Small intestine (tissue), 16 donors: Measurements from ENCODE around the gene MXI1. TPM values are rescaled to one million over a fixed set of nuclear protein-coding genes. Genes with fewer than 3 reads are reported as not detected.

Experiments
- DNase-seq, 2 donors: peaks; one replicate each; pipeline versions ENCODE4 v3.0.0 to v3.0.0-alpha.2; 2013
- FAIRE-seq: peaks from 2 replicates; lab custom pipeline; 2012; peaks lifted over from hg19 to GRCh38; lab: Jason Lieb, UNC
- H3K27ac ChIP-seq, 3 donors: one replicate each; pipeline ENCODE4 v1.5.1; 2013; ENCODE audit warnings: low read length in 2 of 3, mild to moderate bottlenecking in 2 of 3, control low read depth in 1 of 3, inconsistent platforms in 1 of 3, low read depth in 1 of 3, moderate library complexity in 1 of 3
- H3K27me3 ChIP-seq, 3 donors: one replicate each; pipeline ENCODE4 v1.6.1; 2013; ENCODE audit warnings: low read length in 3 of 3, inconsistent platforms in 1 of 3; ENCODE audit not compliant: control insufficient read depth in 3 of 3, insufficient read depth in 3 of 3
- H3K36me3 ChIP-seq, 3 donors: one replicate each; pipeline ENCODE4 v1.6.1; 2013; ENCODE audit warnings: low read length in 3 of 3, inconsistent platforms in 1 of 3, low read depth in 1 of 3, mild to moderate bottlenecking in 1 of 3, moderate library complexity in 1 of 3; ENCODE audit not compliant: control insufficient read depth in 3 of 3, insufficient read depth in 2 of 3
- H3K4me1 ChIP-seq, 3 donors: one replicate each; pipeline ENCODE4 v1.6.1; 2013; ENCODE audit warnings: low read length in 2 of 3, inconsistent platforms in 1 of 3, low read depth in 1 of 3, mild to moderate bottlenecking in 1 of 3, moderate library complexity in 1 of 3; ENCODE audit not compliant: control insufficient read depth in 3 of 3, insufficient read depth in 2 of 3
- H3K4me3 ChIP-seq, 3 donors: one replicate each; pipeline ENCODE4 v1.5.1; 2013; ENCODE audit warnings: low read length in 3 of 3, control low read depth in 1 of 3, inconsistent platforms in 1 of 3, low read depth in 1 of 3, mild to moderate bottlenecking in 1 of 3, moderate library complexity in 1 of 3
- H3K9me3 ChIP-seq, 2 donors: one replicate each; pipeline ENCODE4 v1.6.1; 2013; ENCODE audit warnings: low read depth in 1 of 2, low read length in 1 of 2; ENCODE audit not compliant: control insufficient read depth in 2 of 2, insufficient read depth in 1 of 2
- WGBS, 3 donors: extraction: QIAGEN DNeasy Blood & Tissue Kit; methylation state at CpG; one replicate each; pipeline ENCODE4 v1.1.7; 2013; 5-methylcytosine and 5-hydroxymethylcytosine counted together
- long read RNA-seq, 10 donors: transcript quantifications; one replicate each; lab custom pipeline, GENCODE V29; 2026
- polyA plus RNA-seq, 4 donors: library from polyadenylated mRNA; stranded (reverse) in 3 of 4; unstranded in 1 of 4; fragments of 200-250 nt in 3 of 4; fragments of 120-200 nt in 1 of 4; gene quantifications; one replicate each; pipeline versions ENCODE4 v1.2.1 to v1.2.3, GENCODE V29; 2013
- donor health status: healthy with polysubstance abuse.
- donor health status: control.
- donor health status: control.
- donor health status: Bipolar disorder and iron deficiency.
- donor health status: healthy.

Gene MXI1
- 10 to 100 TPM; 12.0 to 21.8 (median 18.0) TPM for polyA plus RNA-seq
- long read RNA-seq, donor 1, transcript MXI1-201 (6 exons, 2,424 nt): minor isoform, 8 of 77 reads
- long read RNA-seq, donor 1, transcript MXI1-202 (6 exons, 3,470 nt): major isoform, 9 of 77 reads
- long read RNA-seq, donor 1, partial matches to known transcripts: 43 of 77 reads
- long read RNA-seq, donor 1, other reads (novel, unspliced or antisense): 17 of 77 reads
- long read RNA-seq, donor 2, partial matches to known transcripts: 0 of 1 reads
- long read RNA-seq, donor 2, other reads (novel, unspliced or antisense): 0 of 1 reads
- long read RNA-seq, donor 3, partial matches to known transcripts: 0 of 2 reads
- long read RNA-seq, donor 3, other reads (novel, unspliced or antisense): 0 of 2 reads
- long read RNA-seq, donor 4: 0 reads
- long read RNA-seq, donor 5: 0 reads
- long read RNA-seq, donor 6, partial matches to known transcripts: 0 of 3 reads
- long read RNA-seq, donor 6, other reads (novel, unspliced or antisense): 0 of 3 reads
- long read RNA-seq, donor 7: 0 reads
- long read RNA-seq, donor 8, partial matches to known transcripts: 0 of 4 reads
- long read RNA-seq, donor 8, other reads (novel, unspliced or antisense): 0 of 4 reads
- long read RNA-seq, donor 9, partial matches to known transcripts: 0 of 1 reads
- long read RNA-seq, donor 9, other reads (novel, unspliced or antisense): 0 of 1 reads
- long read RNA-seq, donor 10, partial matches to known transcripts: 0 of 6 reads
- long read RNA-seq, donor 10, other reads (novel, unspliced or antisense): 0 of 6 reads

- Histone ChIP-seq H3K27me3 (no peaks in the 10 kb centered on the region), H3K27ac (peak within 1 kb of the TSS; percentile 67 to 85 (median 83)), H3K36me3 (no peaks in the 10 kb centered on the region), H3K4me3 (peak within 1 kb of the TSS; percentile 56 to 79 (median 60)), H3K9me3 (peaks cover 0 to 2% of the 10 kb centered on the region in 2 donors), H3K4me1 (peaks cover 0 to 34% (median 6%) of the 10 kb centered on the region in 3 donors)
- FAIRE-seq (no peak), DNase-seq (peak; percentile 86 to 87)
- 3 to 4% (median 3%) methylated on average over 37 of the region's 37 CpGs for WGBS, 3 donors
Measured at GRCh38 chr10:110207011-110207804, at the start of gene MXI1. Gene MXI1, plus strand, starts transcription at chr10:110207605. Its CDS starts 204 bp downstream, at chr10:110207809.

- whole genome bisulfite sequencing, 3 donors: 89 to 93% (median 91%) methylated on average over 11 of the region's 11 CpGs
- H3K27me3 ChIP-seq: peaks cover 0 to 14% (median 0%) of the 10 kb centered on the region in 3 donors
- H3K9me3 ChIP-seq: no peaks in the 10 kb centered on the region
- DNase-seq: no peak
- no peak overlapping the region for H3K4me3 ChIP-seq
- no peak overlapping the region for H3K27ac ChIP-seq
- no peaks in the 10 kb centered on the region for H3K36me3 ChIP-seq
- no peak for FAIRE-seq
- H3K4me1 ChIP-seq: peaks cover 0 to 2% (median 2%) of the 10 kb centered on the region in 3 donors
Measured at GRCh38 chr10:110158051-110159005, 49.1 kb upstream of the MXI1 start.

GRCh38 chr10:110160081-110160480 is 47.3 kb upstream of the MXI1 start:
- Histone ChIP-seq H3K36me3 (no peaks in the 10 kb centered on the region), H3K4me3 (no peak overlapping the region), H3K9me3 (no peaks in the 10 kb centered on the region), H3K27me3 (peaks cover 0 to 14% (median 0%) of the 10 kb centered on the region in 3 donors), H3K27ac (no peak overlapping the region), H3K4me1 (peaks cover 0 to 10% (median 2%) of the 10 kb centered on the region in 3 donors)
- 80 to 87% (median 86%) methylated on average over 4 of the region's 4 CpGs for WGBS, 3 donors
- DNase-seq (no peak), FAIRE-seq (no peak)

- H3K4me1 ChIP-seq: peaks cover 0 to 10% (median 2%) of the 10 kb centered on the region in 3 donors
- H3K4me3 ChIP-seq: no peak overlapping the region
- H3K27ac ChIP-seq: no peak overlapping the region
- no peak for FAIRE-seq
- peaks cover 0 to 14% (median 0%) of the 10 kb centered on the region in 3 donors for H3K27me3 ChIP-seq
- H3K36me3 ChIP-seq: no peaks in the 10 kb centered on the region
- no peaks in the 10 kb centered on the region for H3K9me3 ChIP-seq
- DNase-seq: no peak
Measured at GRCh38 chr10:110160522-110160921, 46.9 kb upstream of the MXI1 start.

- no peak overlapping the region for H3K4me3 ChIP-seq
- peaks cover 0 to 10% (median 0%) of the 10 kb centered on the region in 3 donors for H3K27me3 ChIP-seq
- peaks cover 2 to 13% (median 5%) of the 10 kb centered on the region in 3 donors for H3K4me1 ChIP-seq
- no peaks in the 10 kb centered on the region for H3K9me3 ChIP-seq
- peak in 1 of 2 donors; percentile 62 for DNase-seq
- H3K27ac ChIP-seq: no peak overlapping the region
- H3K36me3 ChIP-seq: no peaks in the 10 kb centered on the region
- 30 to 34% (median 30%) methylated on average over 6 of the region's 6 CpGs for WGBS, 3 donors
- FAIRE-seq: no peak
Measured at GRCh38 chr10:110162741-110163145, 44.7 kb upstream of the MXI1 start.

- Histone ChIP-seq H3K27ac (no peak overlapping the region), H3K9me3 (no peaks in the 10 kb centered on the region), H3K36me3 (no peaks in the 10 kb centered on the region), H3K4me1 (peaks cover 2 to 18% (median 7%) of the 10 kb centered on the region in 3 donors), H3K4me3 (no peak overlapping the region), H3K27me3 (peaks cover 0 to 13% (median 0%) of the 10 kb centered on the region in 3 donors)
- WGBS, 3 donors: 45 to 58% (median 56%) methylated on average over 5 of the region's 5 CpGs
- FAIRE-seq (no peak), DNase-seq (no peak)
Measured at GRCh38 chr10:110163192-110163773, 44.1 kb upstream of the MXI1 start.

- no peak overlapping the region for H3K4me3 ChIP-seq
- H3K36me3 ChIP-seq: no peaks in the 10 kb centered on the region
- peaks cover 0 to 13% (median 0%) of the 10 kb centered on the region in 3 donors for H3K27me3 ChIP-seq
- no peak for DNase-seq
- peaks cover 2 to 23% (median 11%) of the 10 kb centered on the region in 3 donors for H3K4me1 ChIP-seq
- no peaks in the 10 kb centered on the region for H3K9me3 ChIP-seq
- 37 to 44% (median 40%) methylated on average over 4 of the region's 4 CpGs for WGBS, 3 donors
- no peak for FAIRE-seq
- no peak overlapping the region for H3K27ac ChIP-seq
Measured at GRCh38 chr10:110163841-110164240, 43.6 kb upstream of the MXI1 start.
